ENCODE measurements around the gene GGN. TPM values are rescaled to one million over a fixed set of nuclear protein-coding genes. Genes with fewer than 3 reads are reported as not detected.

The GGN gene
- total RNA-seq, 1 experiment from 2014 or later, result 0.73 TPM

DNA sequence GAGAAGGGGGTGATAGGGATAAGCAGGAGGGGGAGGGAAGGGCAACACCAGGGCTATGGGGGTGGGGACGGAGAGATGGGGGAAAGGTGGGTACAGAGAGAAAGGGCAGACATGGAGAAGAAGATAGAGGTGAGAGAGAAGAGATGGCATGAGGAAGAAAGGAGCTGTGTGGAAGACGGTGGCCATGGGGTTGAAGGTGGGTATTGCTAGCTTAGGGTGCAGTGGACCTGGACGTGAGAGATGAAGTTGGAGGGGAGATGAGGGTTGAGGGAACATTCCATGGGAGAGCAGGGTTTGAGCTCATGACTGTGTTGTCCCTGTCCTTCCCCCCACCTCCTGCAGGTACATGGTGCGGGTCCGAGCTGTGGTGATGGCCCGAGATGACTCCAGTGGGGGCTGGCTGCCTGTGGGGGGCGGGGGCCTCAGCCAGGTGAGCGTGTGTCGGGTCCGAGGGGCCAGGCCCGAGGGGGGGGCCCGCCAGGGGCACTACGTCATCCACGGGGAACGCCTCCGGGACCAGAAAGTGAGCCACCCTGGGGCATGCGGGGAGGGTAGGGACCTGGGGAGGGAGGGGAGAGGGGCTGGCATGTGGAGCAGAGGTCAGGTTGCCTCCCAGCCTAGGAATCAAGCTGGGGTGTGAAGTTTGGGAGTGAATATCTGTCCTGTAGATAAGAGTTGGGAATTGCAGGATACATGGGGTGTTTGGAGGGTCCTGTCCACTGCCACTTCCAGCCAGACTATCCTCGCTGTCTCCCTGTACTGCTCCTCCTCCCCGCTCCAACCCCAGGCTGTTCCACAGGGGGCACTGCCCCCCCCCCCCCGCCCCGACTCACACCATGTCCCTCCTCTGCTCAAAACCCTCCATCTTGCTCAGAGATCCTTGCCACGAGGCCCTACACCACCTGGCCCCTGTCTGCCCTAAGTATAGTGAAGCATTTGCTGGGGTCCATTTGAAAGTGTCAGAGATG is 2.4 kb upstream of the GGN start:
- Histone ChIP-seq H3K27ac (ENCODE audit: low read length) (no peak overlapping the region), H3K4me3 (ENCODE audit: low read length) (peak overlapping the region; percentile 30; the same call in 1 of the 2 replicates), H3K4me1 (ENCODE audit: insufficient read depth, low read length) (peaks cover 7% of the 10 kb centered on the region; the same call in 1 of the 2 replicates)

DNA sequence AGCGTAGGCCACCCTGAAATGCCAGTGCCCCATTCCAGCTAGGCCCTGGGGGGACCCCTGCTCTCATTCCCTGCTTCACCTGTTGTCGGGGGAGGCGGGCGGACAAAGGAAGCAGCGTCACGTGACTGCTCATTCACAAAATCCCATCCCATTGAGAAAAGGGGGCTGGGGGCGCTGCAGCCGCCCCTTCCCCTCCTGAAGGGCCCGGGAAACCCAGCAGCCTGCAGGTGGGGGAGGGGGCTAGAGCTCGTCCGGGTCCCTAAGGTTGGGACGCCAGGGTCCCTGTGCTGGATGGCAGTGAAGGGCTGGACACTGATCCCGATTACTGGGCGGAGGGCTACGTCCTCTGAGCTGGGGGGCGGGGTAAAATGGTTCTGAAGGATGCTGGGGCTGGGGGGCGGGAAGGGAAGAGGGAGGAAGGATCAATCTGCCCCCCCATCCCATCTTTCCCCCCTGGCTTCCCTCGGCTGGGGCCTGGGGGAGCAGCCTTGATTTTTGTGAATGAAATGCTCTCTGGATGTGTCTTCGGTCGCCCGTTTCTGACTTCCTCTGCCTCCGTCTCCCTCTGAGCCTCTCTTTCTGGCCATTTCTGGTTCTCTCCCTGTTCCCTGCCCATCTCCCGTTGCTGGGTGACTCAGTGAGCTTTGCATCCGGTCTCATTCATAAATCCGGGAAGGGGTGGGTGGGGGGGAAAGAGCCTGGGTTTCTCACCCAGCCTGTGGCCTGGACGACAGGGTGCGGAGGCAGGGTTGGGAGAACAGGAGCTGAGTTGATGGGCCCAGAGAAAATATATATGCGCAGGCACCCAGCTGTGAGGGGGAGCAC is 1.5 kb upstream of the GGN start:
- Histone ChIP-seq H3K9me2 (replicated peaks; ENCODE audit: low read length) (no peaks in the 10 kb centered on the region), H3K9me3 (ENCODE audit: low read length) (no peaks in the 10 kb centered on the region), H3F3A (ENCODE audit: low read length, unreplicated experiment) (no peaks in the 10 kb centered on the region), H3K9ac (ENCODE audit: low read length) (peak overlapping the region; percentile 70), H2AFZ (ENCODE audit: low read length) (peak overlapping the region; percentile 60), H3K4me2 (ENCODE audit: low read length) (peak overlapping the region; percentile 97), H3K27ac (ENCODE audit: low read length) (peak overlapping the region; percentile 56), H3K4me1 (ENCODE audit: insufficient read depth, low read length) (peaks cover 7% of the 10 kb centered on the region; the same call in 1 of the 2 replicates), H4K20me1 (ENCODE audit: low read length) (no peaks in the 10 kb centered on the region), H3K36me3 (ENCODE audit: low read depth, low read length) (no peaks in the 10 kb centered on the region), H3K79me2 (ENCODE audit: low read length) (no peaks in the 10 kb centered on the region), H3K27me3 (ENCODE audit: low read length) (no peaks in the 10 kb centered on the region), H3K4me3 (ENCODE audit: low read length) (peak overlapping the region; percentile 85)
- BruUV-seq (replicated peaks), result TSS peak; percentile 92
- ChIA-PET POLR2A (ENCODE audit: unreplicated experiment) (interaction anchor here (1.2 kb wide), 1 partner anchor 15 kb away, joined by 4 read pairs; the partner anchor contains the start of gene PSMD8), CTCF (interaction anchor here (0.6 kb wide), 1 partner anchor 14 kb away, joined by 5 read pairs; the partner anchor contains the start of gene FAM98C)
- DNase-seq (peak; percentile 72), ATAC-seq (peak; percentile 5; the same call in 1 of the 2 replicates)
- TF ChIP-seq EZH2 (IDR thresholded peaks at IDR 0.05; ENCODE audit: low read length, unreplicated experiment) (no peak), CTCF (conservative IDR thresholded peaks at IDR 0.05; ENCODE audit: low read depth, low read length) (no peak), EZH2phosphoT487 (IDR thresholded peaks at IDR 0.05; ENCODE audit: borderline replicate concordance, low read length) (no peak)
- intact Hi-C loops (cut with micrococcal nuclease), result loop anchor here (5.0 kb wide), 1 partner anchor 52 kb away; the partner anchor contains the start of gene CATSPERG

More for the DNA sequence above, 2.4 kb upstream of the GGN start:
- no peak overlapping the region for H3K9ac ChIP-seq (ENCODE audit: low read length)
- H2AFZ ChIP-seq (ENCODE audit: low read length), result no peak overlapping the region
- no peaks in the 10 kb centered on the region for H3K27me3 ChIP-seq (ENCODE audit: low read length)
- H3K36me3 ChIP-seq (ENCODE audit: low read depth, low read length), result no peaks in the 10 kb centered on the region
- intact Hi-C loops (cut with micrococcal nuclease), result loop anchor here (5.0 kb wide), 1 partner anchor 53 kb away; the partner anchor contains the start of gene CATSPERG
- ChIA-PET CTCF (interaction anchor here (0.6 kb wide), 1 partner anchor 13 kb away, joined by 5 read pairs; the partner anchor contains the start of gene FAM98C), POLR2A (ENCODE audit: unreplicated experiment) (interaction anchor here (1.2 kb wide), 1 partner anchor 16 kb away, joined by 4 read pairs; the partner anchor contains the start of gene PSMD8)
- no peaks in the 10 kb centered on the region for H4K20me1 ChIP-seq (ENCODE audit: low read length)
- no peaks in the 10 kb centered on the region for H3K9me3 ChIP-seq (ENCODE audit: low read length)
- DNase-seq, result no peak
- no peaks in the 10 kb centered on the region for H3K79me2 ChIP-seq (ENCODE audit: low read length)
- H3K4me2 ChIP-seq (ENCODE audit: low read length), result peak overlapping the region; percentile 53
- no peak for ATAC-seq
- H3K9me2 ChIP-seq (replicated peaks; ENCODE audit: low read length), result no peaks in the 10 kb centered on the region
- BruUV-seq (replicated peaks), result no TSS peak
- H3F3A ChIP-seq (ENCODE audit: low read length, unreplicated experiment), result no peaks in the 10 kb centered on the region
- TF ChIP-seq CTCF (conservative IDR thresholded peaks at IDR 0.05; ENCODE audit: low read depth, low read length) (no peak), EZH2phosphoT487 (IDR thresholded peaks at IDR 0.05; ENCODE audit: borderline replicate concordance, low read length) (no peak), EZH2 (IDR thresholded peaks at IDR 0.05; ENCODE audit: low read length, unreplicated experiment) (no peak)

Data from PC-3 (cell line).